Large intestine (tissue), 3 donors: ENCODE data around the gene TPCN1. TPM values are rescaled to one million over a fixed set of nuclear protein-coding genes. Genes with fewer than 3 reads are reported as not detected.

ENCODE experiments used
- DNase-seq, 2 donors: peaks; one replicate each; pipeline versions ENCODE4 v3.0.0 to v3.0.0-alpha.2; 2013
- H3K27ac ChIP-seq: one replicate; pipeline ENCODE4 v1.5.1; 2013; ENCODE audit warnings: low read length
- H3K27me3 ChIP-seq: 2 replicates; pipeline ENCODE4 v1.6.1; 2013; ENCODE audit warnings: low read length; ENCODE audit not compliant: control insufficient read depth, insufficient read depth
- H3K36me3 ChIP-seq: 2 replicates; pipeline ENCODE4 v1.6.1; 2013; ENCODE audit warnings: low read length; ENCODE audit not compliant: control insufficient read depth, insufficient read depth
- H3K4me1 ChIP-seq: one replicate; pipeline ENCODE4 v1.6.1; 2013; ENCODE audit warnings: low read length; ENCODE audit not compliant: control insufficient read depth, insufficient read depth
- H3K4me3 ChIP-seq: one replicate; pipeline ENCODE4 v1.5.1; 2013; ENCODE audit warnings: low read length
- H3K9me3 ChIP-seq: one replicate; pipeline ENCODE4 v1.6.1; 2013; ENCODE audit warnings: mild to moderate bottlenecking, low read depth, low read length, moderate library complexity; ENCODE audit not compliant: control insufficient read depth
- WGBS: methylation state at CpG from one replicate; pipeline ENCODE4 v1.1.5; 2013; ENCODE audit warnings: low lambda C conversion rate; ENCODE audit not compliant: insufficient coverage; 5-methylcytosine and 5-hydroxymethylcytosine counted together
- polyA plus RNA-seq: library from polyadenylated mRNA; unstranded; fragments of 120-200 nt; gene quantifications from one replicate; pipeline ENCODE4 v1.2.1, GENCODE V29; 2013

Gene TPCN1
- polyA plus RNA-seq, 1 donor: 65.5 TPM

GRCh38 chr12:113297214-113297587 lies 75.9 kb downstream of the TPCN1 start:
- H3K27me3 ChIP-seq: no peaks in the 10 kb centered on the region
- H3K27ac ChIP-seq: no peak overlapping the region
- WGBS: no CpG with 5 or more reads among the region's 9 CpGs
- H3K4me3 ChIP-seq: no peak overlapping the region
- DNase-seq: no peak
- H3K4me1 ChIP-seq: peaks cover 16% of the 10 kb centered on the region
- no peaks in the 10 kb centered on the region for H3K9me3 ChIP-seq
- peaks cover 69% of the 10 kb centered on the region for H3K36me3 ChIP-seq

DNA sequence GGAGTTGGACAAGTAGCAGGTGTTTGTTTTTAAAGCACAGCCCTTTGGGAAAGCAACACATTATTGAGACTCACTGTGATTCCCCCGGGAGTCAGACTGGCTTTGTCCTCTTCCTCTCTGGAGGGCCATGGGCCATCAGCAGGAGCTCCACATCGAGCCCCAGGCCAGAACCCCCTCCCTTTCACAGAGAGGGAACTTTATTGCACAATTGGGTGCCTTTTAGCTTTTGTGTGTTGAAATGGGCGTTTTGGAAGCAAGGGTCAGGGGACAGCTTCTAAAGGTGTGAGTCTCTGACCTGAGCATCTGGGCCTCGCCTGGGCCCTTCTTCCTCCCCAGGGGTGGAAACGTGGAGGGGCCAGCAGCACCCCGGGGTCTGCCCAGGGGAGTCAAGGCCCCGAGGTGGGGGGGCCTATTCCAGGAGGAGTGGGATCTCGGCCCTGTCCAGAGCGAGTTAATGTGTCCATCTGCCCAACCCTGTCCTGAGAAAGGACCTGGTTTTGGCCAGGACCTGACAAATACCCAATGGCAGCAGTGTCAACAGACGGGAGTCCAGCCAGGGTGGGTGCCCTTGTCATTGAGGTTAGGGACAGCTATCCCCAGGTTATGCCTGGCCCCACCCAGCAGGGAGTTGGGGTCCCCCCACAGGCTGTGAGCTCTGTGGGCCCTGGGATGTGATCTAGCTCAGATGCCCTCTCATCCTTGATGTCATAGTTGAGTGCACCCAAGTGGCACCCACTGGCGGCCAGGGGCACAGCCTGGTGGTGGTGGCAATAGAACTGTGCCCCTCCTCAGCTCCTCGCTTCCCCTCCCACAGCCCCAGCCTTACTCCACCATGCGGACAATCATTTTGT lies 76.6 kb downstream of the TPCN1 start:
- DNase-seq: no peak

GRCh38 chr12:113298472-113298817 lies 77.2 kb downstream of the TPCN1 start:
- Histone ChIP-seq H3K36me3 (peaks cover 59% of the 10 kb centered on the region), H3K9me3 (no peaks in the 10 kb centered on the region), H3K27ac (no peak overlapping the region), H3K27me3 (no peaks in the 10 kb centered on the region), H3K4me1 (peaks cover 16% of the 10 kb centered on the region), H3K4me3 (no peak overlapping the region)
- no CpG with 5 or more reads among the region's 5 CpGs for WGBS
- no peak for DNase-seq

More for the DNA sequence above, 76.6 kb downstream of the TPCN1 start:
- H3K27ac ChIP-seq: no peak overlapping the region
- WGBS: no CpG with 5 or more reads among the region's 13 CpGs
- H3K9me3 ChIP-seq: no peaks in the 10 kb centered on the region
- peaks cover 65% of the 10 kb centered on the region for H3K36me3 ChIP-seq
- H3K27me3 ChIP-seq: no peaks in the 10 kb centered on the region
- H3K4me3 ChIP-seq: no peak overlapping the region
- H3K4me1 ChIP-seq: peaks cover 16% of the 10 kb centered on the region

DNA sequence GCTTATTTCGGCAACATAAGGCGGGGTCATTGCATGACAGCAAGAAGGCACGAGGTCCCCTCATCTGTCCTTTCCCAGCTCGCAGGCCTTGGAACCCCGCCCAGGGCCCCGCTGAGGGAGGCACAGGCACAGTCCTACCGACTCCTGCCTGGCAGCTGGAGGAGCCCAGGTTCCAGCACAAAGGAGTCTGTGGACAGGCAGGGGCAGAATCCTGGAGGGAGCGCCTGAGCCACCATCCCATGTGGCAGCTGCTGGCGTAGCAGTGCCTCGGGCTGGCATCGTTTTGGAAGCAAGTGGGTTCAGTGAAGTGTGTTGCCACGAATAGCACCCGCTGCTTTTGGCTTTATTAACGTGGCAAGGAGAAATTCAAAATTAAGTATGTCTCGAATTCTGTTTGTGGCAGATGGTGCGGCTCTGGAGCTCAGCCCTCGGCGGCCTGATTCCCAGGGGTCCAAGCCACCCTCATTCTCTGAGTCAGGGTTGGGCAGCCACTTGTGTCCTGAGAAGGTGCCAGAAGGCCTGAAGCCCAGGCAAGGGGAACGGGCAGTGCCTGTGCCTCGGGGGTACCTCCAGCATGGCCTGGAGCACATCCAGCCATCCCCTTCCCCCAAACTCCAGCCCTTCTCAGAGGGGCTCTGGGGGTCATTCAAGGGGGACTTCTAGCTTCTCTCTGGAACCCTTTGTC lies 77.7 kb downstream of the TPCN1 start:
- Histone ChIP-seq H3K4me1 (peaks cover 16% of the 10 kb centered on the region), H3K36me3 (peaks cover 60% of the 10 kb centered on the region), H3K27me3 (no peaks in the 10 kb centered on the region), H3K9me3 (no peaks in the 10 kb centered on the region), H3K4me3 (no peak overlapping the region), H3K27ac (peak overlapping the region; percentile 45)
- peak in 1 of 2 donors; percentile 31 for DNase-seq
- no CpG with 5 or more reads among the region's 20 CpGs for WGBS

DNA sequence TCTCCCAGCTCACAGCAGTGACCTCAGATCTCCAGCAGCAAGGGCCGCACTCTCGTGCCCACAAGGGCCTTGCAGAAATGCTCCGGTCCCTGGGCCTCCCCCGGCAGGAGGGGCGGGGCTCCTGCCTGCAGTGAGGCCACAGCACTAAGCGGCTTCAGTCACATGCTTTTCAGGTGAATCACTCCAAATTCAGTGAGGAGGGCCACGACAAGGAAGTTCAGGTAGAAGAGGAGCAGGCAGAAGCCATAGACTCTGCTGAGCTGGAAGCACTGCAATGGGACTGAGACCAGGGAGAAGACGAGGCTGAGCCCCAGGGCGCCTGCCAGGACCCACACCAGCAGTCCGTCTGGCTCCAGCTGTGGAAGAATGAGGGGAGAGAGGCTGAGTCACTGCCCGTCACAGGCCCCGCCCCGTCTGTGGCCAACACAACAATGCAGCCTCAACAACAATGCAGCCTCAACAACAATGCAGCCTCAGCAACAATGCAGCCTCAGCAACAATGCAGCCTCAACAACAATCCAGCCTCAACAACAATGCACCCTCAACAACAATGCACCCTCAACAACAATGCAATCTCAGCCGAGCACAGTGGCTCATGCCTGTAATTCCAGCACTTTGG lies 78.5 kb downstream of the TPCN1 start:
- Histone ChIP-seq H3K4me1 (peaks cover 16% of the 10 kb centered on the region), H3K9me3 (no peaks in the 10 kb centered on the region), H3K27ac (peak overlapping the region; percentile 45), H3K4me3 (no peak overlapping the region), H3K36me3 (peaks cover 62% of the 10 kb centered on the region), H3K27me3 (no peaks in the 10 kb centered on the region)
- no CpG with 5 or more reads among the region's 14 CpGs for WGBS
- peak; percentile 71 to 81 for DNase-seq

DNA sequence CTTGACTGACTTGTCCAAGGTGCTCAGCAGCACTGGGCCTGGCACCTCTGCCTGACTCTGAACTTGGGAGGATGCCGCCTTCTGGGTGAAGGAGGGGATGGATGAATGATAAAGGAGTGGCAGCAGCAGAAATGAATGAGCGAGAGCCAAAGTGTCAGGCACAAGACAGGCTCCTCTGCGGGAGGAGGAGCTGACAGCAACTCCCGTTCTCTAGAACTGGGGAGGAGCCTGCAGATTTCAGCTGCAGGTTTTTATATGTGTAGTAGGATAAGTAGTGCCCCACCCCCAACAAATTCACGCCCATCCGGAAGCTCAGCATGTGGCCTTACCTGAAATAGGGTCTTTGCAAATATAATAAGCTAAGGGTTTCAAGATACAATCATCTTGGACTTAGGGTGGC lies 80.5 kb downstream of the TPCN1 start:
- no CpG with 5 or more reads among the region's 6 CpGs for WGBS
- H3K27ac ChIP-seq: no peak overlapping the region
- peaks cover 58% of the 10 kb centered on the region for H3K36me3 ChIP-seq
- no peaks in the 10 kb centered on the region for H3K27me3 ChIP-seq
- no peak overlapping the region for H3K4me3 ChIP-seq
- H3K9me3 ChIP-seq: no peaks in the 10 kb centered on the region
- DNase-seq: no peak
- peaks cover 16% of the 10 kb centered on the region for H3K4me1 ChIP-seq

DNA sequence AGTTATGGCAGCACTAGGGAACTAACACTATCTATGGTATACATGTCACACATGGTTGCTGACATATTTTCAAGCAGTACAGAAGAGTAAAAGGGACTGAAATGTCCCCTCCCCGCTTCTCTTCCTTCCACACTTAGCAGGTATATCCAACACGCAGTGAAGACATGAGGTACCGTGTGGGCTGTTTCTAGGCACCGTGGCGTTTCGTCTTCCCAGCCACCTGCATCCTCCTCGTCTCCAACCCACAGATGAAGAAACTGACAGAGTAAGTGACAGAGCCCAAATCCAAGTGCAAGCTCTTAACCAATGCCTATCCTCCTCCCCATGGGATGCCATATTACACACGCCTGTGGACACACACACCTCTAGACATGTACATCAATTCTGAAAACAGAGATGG lies 81.2 kb downstream of the TPCN1 start:
- no CpG with 5 or more reads among the region's 8 CpGs for WGBS

DNA sequence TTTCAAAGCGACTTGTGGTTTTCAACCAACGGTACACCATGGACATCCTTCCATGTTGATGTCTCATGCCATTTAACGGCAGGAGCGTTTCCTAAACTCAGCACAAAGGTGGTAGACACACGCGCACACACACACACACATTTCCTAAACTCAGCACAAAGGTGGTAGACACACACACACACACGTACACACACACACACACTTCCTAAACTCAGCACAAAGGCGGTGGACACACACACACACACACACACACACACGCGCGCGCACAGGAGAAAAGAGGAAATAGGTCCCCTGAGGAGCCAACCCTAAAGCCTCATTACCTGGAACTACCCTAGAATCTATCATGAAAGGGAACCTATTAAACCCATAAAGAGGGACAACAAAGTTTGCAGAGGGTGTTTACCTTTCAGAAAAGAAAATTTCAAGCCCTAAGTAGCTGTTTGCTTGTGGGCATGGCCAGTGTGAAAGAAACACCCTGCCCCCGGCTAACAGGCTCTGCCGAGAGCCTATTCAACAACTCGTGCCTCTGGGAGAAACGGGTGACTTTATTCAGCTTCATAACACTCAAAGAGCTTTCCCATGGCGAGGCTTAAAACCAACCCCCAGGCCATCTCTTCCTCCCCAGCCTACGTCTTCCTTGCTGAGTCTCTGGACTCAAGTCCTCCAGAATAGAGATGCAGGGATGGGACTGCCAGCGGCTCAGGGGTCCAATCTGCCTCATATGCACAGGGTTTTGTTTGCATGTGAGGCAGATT lies 81.8 kb downstream of the TPCN1 start:
- no CpG with 5 or more reads among the region's 19 CpGs for WGBS
- peaks cover 56% of the 10 kb centered on the region for H3K36me3 ChIP-seq

More for the DNA sequence above, 81.2 kb downstream of the TPCN1 start:
- peaks cover 57% of the 10 kb centered on the region for H3K36me3 ChIP-seq
- no peak overlapping the region for H3K27ac ChIP-seq
- H3K27me3 ChIP-seq: no peaks in the 10 kb centered on the region
- no peaks in the 10 kb centered on the region for H3K9me3 ChIP-seq
- DNase-seq: no peak
- no peak overlapping the region for H3K4me3 ChIP-seq
- H3K4me1 ChIP-seq: peaks cover 16% of the 10 kb centered on the region

DNA sequence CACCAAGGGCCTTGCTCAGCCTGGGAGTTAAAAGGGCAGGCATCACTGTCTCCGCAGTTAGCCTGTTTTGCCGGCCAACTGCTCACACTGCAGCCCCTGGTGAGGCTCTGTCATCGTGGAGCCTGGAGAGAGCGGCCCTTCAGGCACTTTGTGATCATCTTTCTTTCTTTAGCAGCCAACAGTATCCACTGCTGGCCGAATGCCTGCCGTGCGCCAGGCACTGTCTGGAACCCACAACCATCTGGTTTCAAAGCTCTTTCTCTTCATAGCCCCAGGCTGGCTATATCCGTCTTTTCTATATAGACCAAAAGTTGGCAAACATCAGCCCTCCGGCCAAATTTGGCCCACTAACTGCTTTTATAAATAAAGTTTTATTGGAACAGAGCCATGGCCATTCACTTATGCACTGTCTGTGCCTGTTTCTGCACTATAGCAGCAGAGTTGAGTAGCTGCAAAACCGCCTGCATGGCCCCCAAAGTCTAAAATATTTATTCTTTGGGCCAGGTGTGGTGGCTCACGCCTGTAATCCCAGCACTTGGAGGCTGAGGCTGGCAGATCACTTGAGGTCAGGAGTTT lies 84.1 kb downstream of the TPCN1 start:
- H3K36me3 ChIP-seq: peaks cover 53% of the 10 kb centered on the region
- H3K27me3 ChIP-seq: no peaks in the 10 kb centered on the region
- H3K27ac ChIP-seq: no peak overlapping the region
- WGBS: no CpG with 5 or more reads among the region's 11 CpGs
- H3K4me1 ChIP-seq: no peaks in the 10 kb centered on the region
- no peaks in the 10 kb centered on the region for H3K9me3 ChIP-seq
- no peak overlapping the region for H3K4me3 ChIP-seq
- no peak for DNase-seq

More for the DNA sequence above, 81.8 kb downstream of the TPCN1 start:
- Histone ChIP-seq H3K4me3 (no peak overlapping the region), H3K27me3 (no peaks in the 10 kb centered on the region), H3K27ac (no peak overlapping the region), H3K9me3 (no peaks in the 10 kb centered on the region), H3K4me1 (peaks cover 16% of the 10 kb centered on the region)
- no peak for DNase-seq

DNA sequence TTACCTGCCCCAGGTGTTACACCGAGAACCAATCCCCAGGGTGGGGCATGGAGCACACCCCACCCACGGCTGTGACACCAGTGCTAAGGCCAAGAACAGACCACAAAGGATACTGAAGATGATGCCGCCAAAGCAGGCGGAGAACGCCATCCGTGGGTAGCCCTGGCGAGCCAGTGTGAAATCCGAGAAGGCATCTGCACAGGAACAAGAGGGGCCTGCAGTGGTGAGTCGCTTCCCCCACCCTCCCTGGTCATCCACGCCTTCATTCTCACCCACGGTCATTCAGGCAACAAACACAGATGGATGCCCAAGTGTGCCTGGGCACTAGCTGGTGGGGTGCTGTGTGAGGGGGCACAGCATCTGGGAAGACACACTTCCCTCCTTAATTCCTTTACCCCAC lies 85.1 kb downstream of the TPCN1 start:
- Histone ChIP-seq H3K4me1 (no peaks in the 10 kb centered on the region), H3K9me3 (no peaks in the 10 kb centered on the region), H3K27ac (no peak overlapping the region), H3K27me3 (no peaks in the 10 kb centered on the region), H3K36me3 (peaks cover 59% of the 10 kb centered on the region), H3K4me3 (no peak overlapping the region)
- no peak for DNase-seq
- WGBS: no CpG with 5 or more reads among the region's 11 CpGs
